Trophoblast cell (in vitro differentiated cells and primary cell): ENCODE measurements around the gene PTGR2. TPM values are rescaled to one million over a fixed set of nuclear protein-coding genes. Genes with fewer than 3 reads are reported as not detected.

Experiments used
- DNase-seq, 2 donors: peaks; one replicate each; pipeline ENCODE4 v3.0.0-alpha.2; 2016
- H2AFZ ChIP-seq: 2 replicates; pipeline ENCODE4 v1.6.1; 2013; ENCODE audit warnings: low read length, moderate library complexity, mild to moderate bottlenecking; ENCODE audit not compliant: insufficient read depth, poor library complexity
- H2AK5ac ChIP-seq: 2 replicates; pipeline ENCODE4 v1.6.1; 2013; ENCODE audit warnings: mild to moderate bottlenecking, low read length
- H2BK120ac ChIP-seq: 2 replicates; pipeline ENCODE4 v1.6.1; 2013; ENCODE audit warnings: low read length, mild to moderate bottlenecking, moderate library complexity; ENCODE audit not compliant: insufficient read depth, poor library complexity
- H2BK12ac ChIP-seq: 2 replicates; pipeline ENCODE4 v1.6.1; 2013; ENCODE audit warnings: mild to moderate bottlenecking, low read length, moderate library complexity
- H2BK5ac ChIP-seq: 2 replicates; pipeline ENCODE4 v1.6.1; 2013; ENCODE audit warnings: low read length, low read depth, moderate library complexity, mild to moderate bottlenecking; ENCODE audit not compliant: poor library complexity
- H3K14ac ChIP-seq: 2 replicates; pipeline ENCODE4 v1.6.1; 2013; ENCODE audit warnings: mild to moderate bottlenecking, low read length
- H3K18ac ChIP-seq: 2 replicates; pipeline ENCODE4 v1.6.1; 2013; ENCODE audit warnings: mild to moderate bottlenecking, low read length
- H3K23ac ChIP-seq: 2 replicates; pipeline ENCODE4 v1.6.1; 2013; ENCODE audit warnings: low read length
- H3K27ac ChIP-seq: 2 replicates; pipeline ENCODE4 v1.5.1; 2013; ENCODE audit warnings: low read depth, mild to moderate bottlenecking, inconsistent platforms, low read length, moderate library complexity
- H3K27me3 ChIP-seq: 2 replicates; pipeline ENCODE4 v1.6.1; 2013; ENCODE audit warnings: inconsistent platforms, mild to moderate bottlenecking, low read length, moderate library complexity; ENCODE audit not compliant: insufficient read depth
- H3K36me3 ChIP-seq, 2 experiments: 1 replicate in 1 of 2; 2 replicates in 1 of 2; pipeline ENCODE4 v1.6.1; 2013; ENCODE audit warnings: low read length in 2 of 2, mild to moderate bottlenecking in 2 of 2, moderate library complexity in 1 of 2; ENCODE audit not compliant: insufficient read depth in 2 of 2, control insufficient read depth in 1 of 2
- H3K4ac ChIP-seq: 2 replicates; pipeline ENCODE4 v1.6.1; 2013; ENCODE audit warnings: low read depth, mild to moderate bottlenecking, low read length, moderate library complexity
- H3K4me1 ChIP-seq, 2 experiments: 1 replicate in 1 of 2; 2 replicates in 1 of 2; pipeline ENCODE4 v1.6.1; 2013; ENCODE audit warnings: low read length in 2 of 2, mild to moderate bottlenecking in 2 of 2, moderate library complexity in 1 of 2; ENCODE audit not compliant: insufficient read depth in 2 of 2, control insufficient read depth in 1 of 2
- H3K4me2 ChIP-seq: 2 replicates; pipeline ENCODE4 v1.6.1; 2013; ENCODE audit warnings: inconsistent platforms, mild to moderate bottlenecking, low read length, moderate library complexity
- H3K4me3 ChIP-seq: 2 replicates; pipeline ENCODE4 v1.5.1; 2013; ENCODE audit warnings: mild to moderate bottlenecking, low read depth, low read length, inconsistent platforms
- H3K79me1 ChIP-seq: one replicate; pipeline ENCODE4 v1.6.1; 2013; ENCODE audit warnings: low read length
- H3K79me2 ChIP-seq: 2 replicates; pipeline ENCODE4 v1.6.1; 2013; ENCODE audit warnings: low read length, mild to moderate bottlenecking; ENCODE audit not compliant: control insufficient read depth, insufficient read depth, poor library complexity
- H3K9ac ChIP-seq: 2 replicates; pipeline ENCODE4 v1.6.1; 2013; ENCODE audit warnings: mild to moderate bottlenecking, low read length
- H3K9me3 ChIP-seq: 2 replicates; pipeline ENCODE4 v1.6.1; 2013; ENCODE audit warnings: low read depth, mild to moderate bottlenecking, control low read depth, inconsistent platforms, low read length; ENCODE audit not compliant: insufficient read depth
- H4K12ac ChIP-seq: 2 replicates; pipeline ENCODE4 v1.6.1; 2013; ENCODE audit warnings: low read depth, mild to moderate bottlenecking, low read length, moderate library complexity
- H4K8ac ChIP-seq: 2 replicates; pipeline ENCODE4 v1.6.1; 2013; ENCODE audit warnings: low read depth, mild to moderate bottlenecking, low read length, moderate library complexity
- H4K91ac ChIP-seq: one replicate; pipeline ENCODE4 v1.6.1; 2013; ENCODE audit warnings: low read depth, mild to moderate bottlenecking, low read length, moderate library complexity
- WGBS: extraction: QIAGEN DNeasy Blood & Tissue Kit; methylation state at CpG from one replicate; pipeline ENCODE4 v1.1.7; 2013; ENCODE audit warnings: missing lambda C conversion rate; ENCODE audit not compliant: insufficient read length, insufficient coverage; ENCODE audit errors: extremely low coverage; 5-methylcytosine and 5-hydroxymethylcytosine counted together
- polyA plus RNA-seq: library from polyadenylated mRNA; stranded (reverse); fragments of 200-250 nt; gene quantifications from 2 replicates; pipeline ENCODE4 v1.2.3, GENCODE V29; 2013

The PTGR2 gene
- polyA plus RNA-seq = 7.6 and 7.7 TPM in 2 replicates

DNA sequence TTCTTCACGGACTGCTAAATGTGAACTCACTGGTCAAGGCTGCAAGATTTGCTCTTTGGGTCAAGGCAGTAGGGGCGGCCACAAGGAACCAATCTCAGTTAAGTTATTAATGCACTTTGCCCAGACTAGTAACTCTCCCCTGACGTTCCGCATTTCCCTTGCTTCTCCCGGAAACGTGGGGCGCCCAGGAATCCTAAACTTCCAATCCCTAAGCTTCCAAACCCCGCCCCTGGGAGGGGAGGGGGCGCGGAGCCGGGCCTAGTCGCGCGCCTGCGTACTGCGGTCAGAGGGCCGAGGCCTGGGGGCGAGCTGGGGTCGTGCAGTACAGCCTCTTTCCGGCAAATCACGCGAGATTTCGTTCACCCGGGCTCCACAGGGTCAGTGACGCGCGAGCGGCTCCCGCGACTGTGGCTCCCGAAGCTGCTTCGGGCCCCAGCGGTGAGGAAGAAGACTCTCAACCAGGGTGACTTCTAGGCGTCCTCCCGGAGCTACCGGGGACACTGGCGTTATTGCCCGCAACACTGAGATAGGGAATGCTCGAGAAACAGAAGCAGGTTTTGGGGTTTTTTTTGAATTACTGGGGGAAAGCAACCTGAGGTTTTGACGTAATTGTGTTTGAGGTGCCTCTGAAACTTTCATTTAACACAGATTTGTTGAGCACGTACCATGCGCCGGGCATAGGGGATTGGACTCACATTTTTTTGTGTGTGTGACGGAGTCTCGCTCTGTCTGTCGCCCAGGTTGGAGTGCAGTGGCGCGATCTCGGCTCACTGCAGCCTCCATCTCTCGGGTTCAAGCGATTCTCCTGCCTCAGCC is at the start of gene PTGR2:
Gene PTGR2, plus strand, starts transcription at position 265 of the 816 bp plus-strand sequence. CDS start 7,032 bp downstream, outside the sequence.
- Histone ChIP-seq H3K4me2 (peak within 1 kb of the TSS; percentile 96), H3K9me3 (no peaks in the 10 kb centered on the region), H2BK120ac (peak within 1 kb of the TSS; percentile 84)

GRCh38 chr14:73802431-73803188 is 49.0 kb upstream of the PTGR2 start:
- H3K9me3 ChIP-seq = no peaks in the 10 kb centered on the region
- no peak overlapping the region for H2AK5ac ChIP-seq
- no peak overlapping the region for H2AFZ ChIP-seq
- DNase-seq = no peak
- no peak overlapping the region for H2BK120ac ChIP-seq
- no peak overlapping the region for H4K91ac ChIP-seq
- H3K4ac ChIP-seq = no peak overlapping the region
- H4K8ac ChIP-seq = no peak overlapping the region
- H2BK5ac ChIP-seq = no peak overlapping the region
- H3K4me3 ChIP-seq = no peak overlapping the region
- peaks cover 4 to 6% of the 10 kb centered on the region in 2 experiments for H3K4me1 ChIP-seq
- H3K4me2 ChIP-seq = no peak overlapping the region
- no peaks in the 10 kb centered on the region for H3K36me3 ChIP-seq
- H3K23ac ChIP-seq = no peak overlapping the region
- no peaks in the 10 kb centered on the region for H3K27me3 ChIP-seq
- no peak overlapping the region for H2BK12ac ChIP-seq
- no CpG with 5 or more reads among the region's 10 CpGs for WGBS
- no peaks in the 10 kb centered on the region for H3K79me2 ChIP-seq
- no peak overlapping the region for H3K14ac ChIP-seq
- H3K18ac ChIP-seq = no peak overlapping the region
- H3K79me1 ChIP-seq = no peaks in the 10 kb centered on the region
- H3K27ac ChIP-seq = no peak overlapping the region
- no peak overlapping the region for H4K12ac ChIP-seq
- no peak overlapping the region for H3K9ac ChIP-seq

More for the DNA sequence above, at the start of gene PTGR2:
- peak within 1 kb of the TSS; percentile 96 for H2AK5ac ChIP-seq
- H3K18ac ChIP-seq = peak within 1 kb of the TSS; percentile 95
- peaks cover 8% of the 10 kb centered on the region in 2 experiments for H3K4me1 ChIP-seq
- peak within 1 kb of the TSS; percentile 83 for H2AFZ ChIP-seq
- peak within 1 kb of the TSS; percentile 52 for H2BK5ac ChIP-seq
- peak within 1 kb of the TSS; percentile 94 for H3K14ac ChIP-seq
- peak within 1 kb of the TSS; percentile 23 for H2BK12ac ChIP-seq
- no peak within 1 kb of the TSS for H3K23ac ChIP-seq
- peaks cover 0 to 2% of the 10 kb centered on the region in 2 experiments for H3K36me3 ChIP-seq
- H4K8ac ChIP-seq = peak within 1 kb of the TSS; percentile 80
- H3K79me1 ChIP-seq = peaks cover 14% of the 10 kb centered on the region
- H3K79me2 ChIP-seq = peaks cover 7% of the 10 kb centered on the region
- H3K27me3 ChIP-seq = no peaks in the 10 kb centered on the region
- peak; percentile 95 to 96 for DNase-seq
- peak within 1 kb of the TSS; percentile 79 for H3K4me3 ChIP-seq
- H3K9ac ChIP-seq = peak within 1 kb of the TSS; percentile 98
- H3K4ac ChIP-seq = peak within 1 kb of the TSS; percentile 85
- WGBS = no CpG with 5 or more reads among the region's 51 CpGs
- H4K91ac ChIP-seq = peak within 1 kb of the TSS; percentile 96
- peak within 1 kb of the TSS; percentile 86 for H3K27ac ChIP-seq
- H4K12ac ChIP-seq = peak within 1 kb of the TSS; percentile 98

DNA sequence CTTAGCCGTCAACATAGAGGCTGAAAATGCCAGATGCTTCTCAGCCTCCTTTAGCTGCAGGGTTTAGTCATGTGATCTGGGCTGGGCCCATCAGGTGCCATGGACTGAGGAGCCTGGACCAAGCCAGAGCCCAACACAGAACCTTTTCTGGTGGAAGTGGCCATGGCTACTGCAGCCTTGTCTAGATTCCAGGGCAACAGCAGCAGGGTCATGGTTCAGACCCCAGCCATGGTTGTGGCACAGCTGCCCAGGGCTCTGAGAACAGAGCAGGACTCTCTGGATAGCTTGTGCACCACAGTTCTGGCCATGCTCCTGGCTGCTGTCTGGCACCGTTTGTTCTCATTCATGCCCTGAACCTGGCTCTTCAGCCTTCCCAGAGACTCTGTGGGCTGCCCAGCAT is 47.0 kb upstream of the PTGR2 start:
- Histone ChIP-seq H3K4ac (no peak overlapping the region), H3K4me1 (peaks cover 4 to 6% of the 10 kb centered on the region in 2 experiments), H3K36me3 (no peaks in the 10 kb centered on the region), H3K18ac (no peak overlapping the region), H3K9ac (no peak overlapping the region), H3K4me3 (no peak overlapping the region), H2AK5ac (no peak overlapping the region), H3K79me2 (no peaks in the 10 kb centered on the region), H4K8ac (no peak overlapping the region), H3K9me3 (no peaks in the 10 kb centered on the region), H3K4me2 (no peak overlapping the region), H2BK120ac (no peak overlapping the region), H3K27ac (no peak overlapping the region), H2BK12ac (no peak overlapping the region), H2AFZ (no peak overlapping the region), H4K91ac (no peak overlapping the region), H4K12ac (no peak overlapping the region), H3K27me3 (no peaks in the 10 kb centered on the region), H2BK5ac (no peak overlapping the region), H3K23ac (no peak overlapping the region), H3K14ac (no peak overlapping the region), H3K79me1 (no peaks in the 10 kb centered on the region)
- WGBS = no CpG with 5 or more reads among the region's 2 CpGs
- no peak for DNase-seq

DNA sequence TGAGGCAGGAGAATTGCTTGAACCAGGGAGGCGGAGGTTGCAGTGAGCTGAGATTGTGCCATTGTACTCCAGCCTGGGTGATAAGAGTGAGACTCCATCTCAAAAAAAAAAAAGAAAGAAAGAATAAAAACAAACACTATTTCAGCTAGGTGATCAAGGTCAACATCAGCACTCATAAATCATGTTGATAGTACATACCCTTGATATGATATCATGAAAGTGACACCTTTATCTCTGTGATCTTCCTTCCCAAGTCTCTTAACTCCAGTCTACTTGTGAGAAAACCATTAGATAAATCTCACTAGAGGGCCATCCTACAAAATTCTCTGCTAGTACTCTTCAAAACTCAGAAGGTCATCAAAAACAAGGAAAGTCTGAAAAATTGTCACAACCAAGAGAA is 44.2 kb upstream of the PTGR2 start:
- Histone ChIP-seq H3K79me1 (no peaks in the 10 kb centered on the region), H3K27me3 (no peaks in the 10 kb centered on the region), H3K23ac (no peak overlapping the region), H4K91ac (no peak overlapping the region), H3K9ac (no peak overlapping the region), H4K8ac (no peak overlapping the region), H3K4me3 (no peak overlapping the region), H3K79me2 (no peaks in the 10 kb centered on the region), H3K27ac (no peak overlapping the region), H3K36me3 (no peaks in the 10 kb centered on the region), H3K4me2 (no peak overlapping the region), H3K4ac (no peak overlapping the region), H2BK12ac (no peak overlapping the region), H4K12ac (no peak overlapping the region), H2BK120ac (no peak overlapping the region), H3K18ac (no peak overlapping the region), H2BK5ac (no peak overlapping the region), H2AK5ac (no peak overlapping the region), H3K4me1 (peaks cover 2% of the 10 kb centered on the region in 2 experiments), H3K9me3 (no peaks in the 10 kb centered on the region), H3K14ac (no peak overlapping the region), H2AFZ (no peak overlapping the region)
- no CpG with 5 or more reads among the region's 1 CpG for WGBS
- DNase-seq = no peak
